GM23338 (cell line): ENCODE results near the gene STXBP5.

ENCODE experiments used
- CREB1 ChIP-seq: fragments of 250-450 bp; sonication (Bioruptor Pico); IDR thresholded peaks from 2 replicates; pipeline ENCODE4 v1.5.0; 2020; ENCODE audit warnings: low read depth, mild to moderate bottlenecking, moderate library complexity
- EZH2 ChIP-seq: fragments of 200-600 bp; sonication (generic); IDR thresholded peaks from one replicate; pipeline ENCODE4 v1.8.0; 2017; ENCODE audit warnings: antibody characterized with exemption, mild to moderate bottlenecking, low read depth; ENCODE audit not compliant: unreplicated experiment
- EZH2phosphoT487 ChIP-seq: fragments of 200-600 bp; sonication (generic); IDR thresholded peaks from one replicate; pipeline ENCODE4 v1.8.1; 2018; ENCODE audit warnings: antibody characterized with exemption; ENCODE audit not compliant: unreplicated experiment
- JUNB ChIP-seq: IDR thresholded peaks from one replicate; pipeline ENCODE4 v1.6.1; 2016; ENCODE audit warnings: antibody characterized with exemption; ENCODE audit not compliant: unreplicated experiment
- NANOG ChIP-seq: IDR thresholded peaks from 2 replicates; pipeline ENCODE4 v1.6.1; 2016; ENCODE audit warnings: antibody characterized with exemption, borderline replicate concordance
- POLR2AphosphoS5 ChIP-seq: IDR thresholded peaks from 2 replicates; pipeline ENCODE4 v1.6.1; 2016; ENCODE audit warnings: antibody characterized with exemption, low read depth
- STAT1 ChIP-seq: IDR thresholded peaks from one replicate; pipeline ENCODE4 v1.6.1; 2016; ENCODE audit warnings: antibody characterized with exemption; ENCODE audit not compliant: unreplicated experiment
- ZNF114 ChIP-seq: fragments of 250-450 bp; sonication (Bioruptor Pico); IDR thresholded peaks from 2 replicates; pipeline ENCODE4 v1.5.0; 2020; ENCODE audit warnings: mild to moderate bottlenecking, moderate library complexity
- ZNF331 ChIP-seq: fragments of 250-450 bp; sonication (Bioruptor Pico); IDR thresholded peaks from 2 replicates; pipeline ENCODE4 v1.5.0; 2020; ENCODE audit warnings: low read depth, mild to moderate bottlenecking, moderate library complexity
- TF ChIP-seq, protein P1 (sequence below), 2 experiments: fragments of 200-600 bp in 1 of 2; sonication (generic) in 1 of 2; conservative IDR thresholded peaks; 2 replicates each; pipeline versions ENCODE4 v1.5.1 to v1.6.1; 2016 to 2017; ENCODE audit warnings: antibody characterized with exemption in 2 of 2, low read depth in 2 of 2, mild to moderate bottlenecking in 2 of 2, moderate library complexity in 1 of 2
- TF ChIP-seq, protein P2 (sequence below): IDR thresholded peaks from one replicate; pipeline ENCODE4 v1.6.1; 2018; ENCODE audit warnings: antibody characterized with exemption; ENCODE audit not compliant: unreplicated experiment
- TF ChIP-seq, protein P3 (sequence below): fragments of 250-450 bp; sonication (Bioruptor Pico); IDR thresholded peaks from 2 replicates; pipeline ENCODE4 v1.5.0; 2020; ENCODE audit warnings: mild to moderate bottlenecking, moderate library complexity
- TF ChIP-seq, protein P4 (sequence below): IDR thresholded peaks from 2 replicates; pipeline ENCODE4 v1.6.1; 2016; ENCODE audit warnings: antibody characterized with exemption

DNA sequence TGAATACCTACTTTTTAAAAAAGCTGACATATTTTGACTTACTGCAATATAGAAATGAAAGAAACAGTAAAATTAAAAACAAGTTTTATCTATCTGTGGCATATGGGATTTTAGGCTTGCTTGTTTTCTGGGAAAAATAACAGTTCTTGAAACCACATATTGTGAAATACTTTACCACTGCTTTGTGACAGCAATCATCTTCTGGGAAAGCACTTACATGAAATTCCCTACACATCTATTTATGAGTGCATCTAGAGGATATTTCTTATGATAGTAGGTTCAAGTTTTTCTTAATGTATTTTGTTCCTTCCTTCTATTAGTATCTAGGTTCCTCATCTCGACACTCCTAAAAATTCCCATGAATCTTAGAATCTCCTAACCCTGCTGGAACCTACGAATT, 75.2 kb downstream of the STXBP5 start:
- TF ChIP-seq EZH2: no peak
- TF ChIP-seq, protein P1, sequence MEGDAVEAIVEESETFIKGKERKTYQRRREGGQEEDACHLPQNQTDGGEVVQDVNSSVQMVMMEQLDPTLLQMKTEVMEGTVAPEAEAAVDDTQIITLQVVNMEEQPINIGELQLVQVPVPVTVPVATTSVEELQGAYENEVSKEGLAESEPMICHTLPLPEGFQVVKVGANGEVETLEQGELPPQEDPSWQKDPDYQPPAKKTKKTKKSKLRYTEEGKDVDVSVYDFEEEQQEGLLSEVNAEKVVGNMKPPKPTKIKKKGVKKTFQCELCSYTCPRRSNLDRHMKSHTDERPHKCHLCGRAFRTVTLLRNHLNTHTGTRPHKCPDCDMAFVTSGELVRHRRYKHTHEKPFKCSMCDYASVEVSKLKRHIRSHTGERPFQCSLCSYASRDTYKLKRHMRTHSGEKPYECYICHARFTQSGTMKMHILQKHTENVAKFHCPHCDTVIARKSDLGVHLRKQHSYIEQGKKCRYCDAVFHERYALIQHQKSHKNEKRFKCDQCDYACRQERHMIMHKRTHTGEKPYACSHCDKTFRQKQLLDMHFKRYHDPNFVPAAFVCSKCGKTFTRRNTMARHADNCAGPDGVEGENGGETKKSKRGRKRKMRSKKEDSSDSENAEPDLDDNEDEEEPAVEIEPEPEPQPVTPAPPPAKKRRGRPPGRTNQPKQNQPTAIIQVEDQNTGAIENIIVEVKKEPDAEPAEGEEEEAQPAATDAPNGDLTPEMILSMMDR (conservative IDR thresholded peaks at IDR 0.05; ENCODE audit: low read depth in 2 of 2): no peak
- TF ChIP-seq POLR2AphosphoS5: no peak
- no peak for TF ChIP-seq EZH2phosphoT487
- TF ChIP-seq, protein P2, sequence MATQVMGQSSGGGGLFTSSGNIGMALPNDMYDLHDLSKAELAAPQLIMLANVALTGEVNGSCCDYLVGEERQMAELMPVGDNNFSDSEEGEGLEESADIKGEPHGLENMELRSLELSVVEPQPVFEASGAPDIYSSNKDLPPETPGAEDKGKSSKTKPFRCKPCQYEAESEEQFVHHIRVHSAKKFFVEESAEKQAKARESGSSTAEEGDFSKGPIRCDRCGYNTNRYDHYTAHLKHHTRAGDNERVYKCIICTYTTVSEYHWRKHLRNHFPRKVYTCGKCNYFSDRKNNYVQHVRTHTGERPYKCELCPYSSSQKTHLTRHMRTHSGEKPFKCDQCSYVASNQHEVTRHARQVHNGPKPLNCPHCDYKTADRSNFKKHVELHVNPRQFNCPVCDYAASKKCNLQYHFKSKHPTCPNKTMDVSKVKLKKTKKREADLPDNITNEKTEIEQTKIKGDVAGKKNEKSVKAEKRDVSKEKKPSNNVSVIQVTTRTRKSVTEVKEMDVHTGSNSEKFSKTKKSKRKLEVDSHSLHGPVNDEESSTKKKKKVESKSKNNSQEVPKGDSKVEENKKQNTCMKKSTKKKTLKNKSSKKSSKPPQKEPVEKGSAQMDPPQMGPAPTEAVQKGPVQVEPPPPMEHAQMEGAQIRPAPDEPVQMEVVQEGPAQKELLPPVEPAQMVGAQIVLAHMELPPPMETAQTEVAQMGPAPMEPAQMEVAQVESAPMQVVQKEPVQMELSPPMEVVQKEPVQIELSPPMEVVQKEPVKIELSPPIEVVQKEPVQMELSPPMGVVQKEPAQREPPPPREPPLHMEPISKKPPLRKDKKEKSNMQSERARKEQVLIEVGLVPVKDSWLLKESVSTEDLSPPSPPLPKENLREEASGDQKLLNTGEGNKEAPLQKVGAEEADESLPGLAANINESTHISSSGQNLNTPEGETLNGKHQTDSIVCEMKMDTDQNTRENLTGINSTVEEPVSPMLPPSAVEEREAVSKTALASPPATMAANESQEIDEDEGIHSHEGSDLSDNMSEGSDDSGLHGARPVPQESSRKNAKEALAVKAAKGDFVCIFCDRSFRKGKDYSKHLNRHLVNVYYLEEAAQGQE: no peak
- TF ChIP-seq CREB1 (CRISPR knock-in tag): no peak
- TF ChIP-seq JUNB: no peak
- no peak for TF ChIP-seq ZNF114 (CRISPR knock-in tag)
- no peak for TF ChIP-seq STAT1
- TF ChIP-seq, protein P3, sequence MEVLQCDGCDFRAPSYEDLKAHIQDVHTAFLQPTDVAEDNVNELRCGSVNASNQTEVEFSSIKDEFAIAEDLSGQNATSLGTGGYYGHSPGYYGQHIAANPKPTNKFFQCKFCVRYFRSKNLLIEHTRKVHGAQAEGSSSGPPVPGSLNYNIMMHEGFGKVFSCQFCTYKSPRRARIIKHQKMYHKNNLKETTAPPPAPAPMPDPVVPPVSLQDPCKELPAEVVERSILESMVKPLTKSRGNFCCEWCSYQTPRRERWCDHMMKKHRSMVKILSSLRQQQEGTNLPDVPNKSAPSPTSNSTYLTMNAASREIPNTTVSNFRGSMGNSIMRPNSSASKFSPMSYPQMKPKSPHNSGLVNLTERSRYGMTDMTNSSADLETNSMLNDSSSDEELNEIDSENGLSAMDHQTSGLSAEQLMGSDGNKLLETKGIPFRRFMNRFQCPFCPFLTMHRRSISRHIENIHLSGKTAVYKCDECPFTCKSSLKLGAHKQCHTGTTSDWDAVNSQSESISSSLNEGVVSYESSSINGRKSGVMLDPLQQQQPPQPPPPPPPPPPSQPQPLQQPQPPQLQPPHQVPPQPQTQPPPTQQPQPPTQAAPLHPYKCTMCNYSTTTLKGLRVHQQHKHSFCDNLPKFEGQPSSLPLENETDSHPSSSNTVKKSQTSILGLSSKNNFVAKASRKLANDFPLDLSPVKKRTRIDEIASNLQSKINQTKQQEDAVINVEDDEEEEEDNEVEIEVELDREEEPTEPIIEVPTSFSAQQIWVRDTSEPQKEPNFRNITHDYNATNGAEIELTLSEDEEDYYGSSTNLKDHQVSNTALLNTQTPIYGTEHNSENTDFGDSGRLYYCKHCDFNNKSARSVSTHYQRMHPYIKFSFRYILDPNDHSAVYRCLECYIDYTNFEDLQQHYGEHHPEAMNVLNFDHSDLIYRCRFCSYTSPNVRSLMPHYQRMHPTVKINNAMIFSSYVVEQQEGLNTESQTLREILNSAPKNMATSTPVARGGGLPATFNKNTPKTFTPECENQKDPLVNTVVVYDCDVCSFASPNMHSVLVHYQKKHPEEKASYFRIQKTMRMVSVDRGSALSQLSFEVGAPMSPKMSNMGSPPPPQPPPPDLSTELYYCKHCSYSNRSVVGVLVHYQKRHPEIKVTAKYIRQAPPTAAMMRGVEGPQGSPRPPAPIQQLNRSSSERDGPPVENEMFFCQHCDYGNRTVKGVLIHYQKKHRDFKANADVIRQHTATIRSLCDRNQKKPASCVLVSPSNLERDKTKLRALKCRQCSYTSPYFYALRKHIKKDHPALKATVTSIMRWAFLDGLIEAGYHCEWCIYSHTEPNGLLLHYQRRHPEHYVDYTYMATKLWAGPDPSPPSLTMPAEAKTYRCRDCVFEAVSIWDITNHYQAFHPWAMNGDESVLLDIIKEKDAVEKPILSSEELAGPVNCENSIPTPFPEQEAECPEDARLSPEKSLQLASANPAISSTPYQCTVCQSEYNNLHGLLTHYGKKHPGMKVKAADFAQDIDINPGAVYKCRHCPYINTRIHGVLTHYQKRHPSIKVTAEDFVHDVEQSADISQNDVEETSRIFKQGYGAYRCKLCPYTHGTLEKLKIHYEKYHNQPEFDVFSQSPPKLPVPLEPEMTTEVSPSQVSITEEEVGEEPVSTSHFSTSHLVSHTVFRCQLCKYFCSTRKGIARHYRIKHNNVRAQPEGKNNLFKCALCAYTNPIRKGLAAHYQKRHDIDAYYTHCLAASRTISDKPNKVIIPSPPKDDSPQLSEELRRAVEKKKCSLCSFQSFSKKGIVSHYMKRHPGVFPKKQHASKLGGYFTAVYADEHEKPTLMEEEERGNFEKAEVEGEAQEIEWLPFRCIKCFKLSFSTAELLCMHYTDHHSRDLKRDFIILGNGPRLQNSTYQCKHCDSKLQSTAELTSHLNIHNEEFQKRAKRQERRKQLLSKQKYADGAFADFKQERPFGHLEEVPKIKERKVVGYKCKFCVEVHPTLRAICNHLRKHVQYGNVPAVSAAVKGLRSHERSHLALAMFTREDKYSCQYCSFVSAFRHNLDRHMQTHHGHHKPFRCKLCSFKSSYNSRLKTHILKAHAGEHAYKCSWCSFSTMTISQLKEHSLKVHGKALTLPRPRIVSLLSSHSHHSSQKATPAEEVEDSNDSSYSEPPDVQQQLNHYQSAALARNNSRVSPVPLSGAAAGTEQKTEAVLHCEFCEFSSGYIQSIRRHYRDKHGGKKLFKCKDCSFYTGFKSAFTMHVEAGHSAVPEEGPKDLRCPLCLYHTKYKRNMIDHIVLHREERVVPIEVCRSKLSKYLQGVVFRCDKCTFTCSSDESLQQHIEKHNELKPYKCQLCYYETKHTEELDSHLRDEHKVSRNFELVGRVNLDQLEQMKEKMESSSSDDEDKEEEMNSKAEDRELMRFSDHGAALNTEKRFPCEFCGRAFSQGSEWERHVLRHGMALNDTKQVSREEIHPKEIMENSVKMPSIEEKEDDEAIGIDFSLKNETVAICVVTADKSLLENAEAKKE: no peak
- TF ChIP-seq, protein P4, sequence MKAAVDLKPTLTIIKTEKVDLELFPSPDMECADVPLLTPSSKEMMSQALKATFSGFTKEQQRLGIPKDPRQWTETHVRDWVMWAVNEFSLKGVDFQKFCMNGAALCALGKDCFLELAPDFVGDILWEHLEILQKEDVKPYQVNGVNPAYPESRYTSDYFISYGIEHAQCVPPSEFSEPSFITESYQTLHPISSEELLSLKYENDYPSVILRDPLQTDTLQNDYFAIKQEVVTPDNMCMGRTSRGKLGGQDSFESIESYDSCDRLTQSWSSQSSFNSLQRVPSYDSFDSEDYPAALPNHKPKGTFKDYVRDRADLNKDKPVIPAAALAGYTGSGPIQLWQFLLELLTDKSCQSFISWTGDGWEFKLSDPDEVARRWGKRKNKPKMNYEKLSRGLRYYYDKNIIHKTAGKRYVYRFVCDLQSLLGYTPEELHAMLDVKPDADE: no peak
- TF ChIP-seq ZNF331 (CRISPR knock-in tag): no peak
- no peak for TF ChIP-seq NANOG
